ENCODE measurements around the gene SLC38A5.
"Not testable (repeated sequence)": the region's sequence is repeated elsewhere in the genome, so short reads cannot be mapped to it uniquely, and the experiment has no call there.

Gene SLC38A5

DNA sequence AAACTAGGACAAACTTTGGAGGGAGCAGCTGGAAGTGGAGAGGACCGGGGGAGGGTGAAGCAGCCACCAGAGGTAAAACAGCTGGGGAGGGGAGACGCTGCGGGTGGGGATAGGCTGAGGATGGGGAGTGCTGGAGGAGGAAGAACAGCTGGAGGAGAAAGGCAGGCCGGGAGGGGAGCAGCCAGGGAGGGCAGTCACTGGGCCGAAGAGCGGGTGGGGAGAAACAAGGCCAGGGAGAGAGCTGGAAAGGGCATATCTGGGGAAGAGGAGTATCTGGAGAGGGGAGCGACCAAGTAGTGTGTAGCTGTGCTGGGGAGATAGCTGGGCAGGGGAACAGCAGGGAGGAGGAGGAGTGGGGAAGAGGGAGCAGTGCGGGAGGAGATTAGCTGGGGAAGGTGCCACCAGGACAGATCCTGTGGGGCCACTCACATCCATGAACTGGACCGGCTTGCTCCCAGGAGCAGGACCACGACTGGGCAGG, 2.7 kb downstream of the SLC38A5 start:
- no peak for DNase-seq

DNA sequence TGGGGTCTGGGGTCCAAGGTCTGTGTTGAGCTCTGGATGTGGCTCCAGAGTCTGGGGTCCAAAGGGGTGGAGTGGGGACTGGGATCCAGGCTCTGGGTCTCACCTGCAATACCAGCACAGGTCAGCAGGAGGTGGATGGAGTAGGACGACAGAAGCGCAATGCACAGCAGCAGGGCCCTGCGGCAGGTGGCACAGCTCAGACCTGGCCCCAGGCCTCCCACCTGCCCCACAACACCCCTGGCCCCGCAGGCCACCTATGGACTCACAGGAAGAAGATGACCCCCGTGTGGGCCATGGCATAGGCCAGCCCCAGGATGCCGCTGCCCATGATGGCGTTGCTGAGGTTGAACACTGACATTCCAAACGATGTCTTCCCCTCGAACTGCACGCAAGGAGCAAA, 3.4 kb downstream of the SLC38A5 start:
- DNase-seq, result no peak

DNA sequence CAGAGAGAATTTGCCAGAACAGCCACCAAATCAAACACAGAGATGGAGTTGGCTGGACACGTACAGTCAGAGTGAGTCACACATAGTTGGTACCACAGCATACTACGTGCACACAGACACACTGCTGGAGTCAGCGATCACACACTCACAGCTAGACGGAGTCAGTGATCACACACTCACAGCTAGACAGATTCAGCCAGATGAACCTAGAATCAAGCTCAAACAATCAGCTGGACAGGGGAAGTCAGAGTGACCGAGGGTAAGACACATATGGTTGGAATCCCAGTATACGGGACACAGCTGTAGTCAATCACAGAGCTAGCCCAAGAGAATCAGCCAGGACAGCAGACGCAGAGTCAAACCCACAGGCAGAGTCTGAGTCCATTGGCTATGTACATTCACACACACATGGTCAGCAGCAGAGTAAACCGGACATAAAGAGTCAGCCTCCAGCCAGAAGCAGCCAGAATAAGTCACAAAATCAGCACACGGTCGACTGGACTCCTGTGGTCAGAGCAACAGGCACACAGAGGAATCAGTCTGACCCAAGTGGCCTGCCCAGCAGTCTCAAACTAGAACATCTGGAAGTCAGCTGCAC, 4.6 kb downstream of the SLC38A5 start:
- DNase-seq, result peak; percentile 93

DNA sequence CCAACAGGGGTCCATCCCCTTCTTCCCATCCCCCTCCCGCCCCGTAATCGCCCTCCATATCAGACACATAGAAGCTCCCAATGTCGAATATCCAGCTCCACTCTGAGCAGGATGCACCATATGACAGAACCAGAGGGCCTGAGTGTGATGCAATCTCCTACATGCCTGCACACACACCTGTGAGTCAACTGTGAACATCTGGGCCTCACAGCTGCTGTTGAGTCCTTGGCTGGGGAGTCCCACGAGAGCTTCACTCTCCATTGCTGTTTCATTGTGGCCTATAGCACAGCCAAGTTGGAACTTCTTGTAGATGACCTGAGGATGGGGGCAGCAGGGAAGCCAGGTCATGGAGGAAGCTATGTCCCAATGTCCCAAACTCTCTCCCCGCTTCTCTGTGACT, 8.2 kb downstream of the SLC38A5 start:
- DNase-seq, result no peak

DNA sequence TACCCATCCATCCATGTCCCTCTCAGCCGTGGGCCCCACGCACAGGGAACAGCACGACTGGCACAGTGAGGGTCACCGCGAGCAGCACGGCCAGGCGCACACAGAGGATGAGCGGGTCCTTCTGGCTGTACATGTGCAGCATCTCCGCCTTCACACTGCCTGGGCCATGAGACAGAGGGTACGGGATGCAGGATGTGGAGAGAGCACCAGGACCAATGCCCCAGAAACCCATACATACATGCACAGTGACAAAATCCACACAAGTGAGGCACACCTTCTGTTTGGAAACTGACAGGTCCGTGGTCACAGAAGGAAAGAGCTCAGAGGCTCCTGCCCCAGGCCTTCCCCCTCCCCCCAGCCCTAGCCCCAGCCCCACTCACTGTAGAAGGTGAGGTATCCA, 9.5 kb downstream of the SLC38A5 start:
- no peak for DNase-seq

DNA sequence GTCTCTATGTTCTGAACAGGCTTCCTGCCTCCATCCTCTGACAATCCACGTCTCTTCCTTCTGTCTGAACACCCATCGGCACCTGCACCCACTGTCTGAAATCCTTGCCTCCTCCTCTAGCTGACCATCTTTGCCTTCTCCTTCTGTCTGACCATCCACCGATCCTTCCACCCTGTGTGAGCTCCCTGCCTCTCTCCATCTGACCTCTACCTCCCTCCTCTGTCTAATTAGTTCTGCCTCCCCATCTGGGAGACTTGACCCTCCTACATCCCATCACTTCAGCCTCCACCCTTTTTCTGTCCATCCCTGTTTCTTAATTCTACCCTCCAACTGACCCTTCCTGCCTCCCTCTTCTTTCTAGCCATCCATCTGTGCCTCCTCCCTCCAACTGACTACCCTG, 10.0 kb downstream of the SLC38A5 start:
- no peak for DNase-seq

DNA sequence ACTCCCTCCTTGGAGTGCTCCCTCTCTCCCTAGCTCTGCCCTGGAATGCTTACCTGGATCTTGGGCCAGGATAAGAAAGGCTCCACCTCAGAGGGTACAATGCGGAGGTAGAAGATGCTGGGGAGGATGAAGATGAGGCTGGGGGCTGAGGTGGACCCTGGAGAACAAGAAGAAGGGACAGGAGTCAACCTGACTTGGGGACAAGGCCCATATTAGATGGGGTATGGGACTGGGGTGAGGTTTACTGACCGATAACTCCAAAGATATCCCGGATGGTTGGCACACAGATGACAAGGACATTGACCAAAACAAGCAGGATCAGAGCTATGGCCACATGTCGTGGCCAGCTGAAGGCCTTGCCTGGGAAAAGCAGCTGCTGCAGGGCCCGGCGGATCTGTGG, 10.6 kb downstream of the SLC38A5 start:
- DNase-seq, result no peak

DNA sequence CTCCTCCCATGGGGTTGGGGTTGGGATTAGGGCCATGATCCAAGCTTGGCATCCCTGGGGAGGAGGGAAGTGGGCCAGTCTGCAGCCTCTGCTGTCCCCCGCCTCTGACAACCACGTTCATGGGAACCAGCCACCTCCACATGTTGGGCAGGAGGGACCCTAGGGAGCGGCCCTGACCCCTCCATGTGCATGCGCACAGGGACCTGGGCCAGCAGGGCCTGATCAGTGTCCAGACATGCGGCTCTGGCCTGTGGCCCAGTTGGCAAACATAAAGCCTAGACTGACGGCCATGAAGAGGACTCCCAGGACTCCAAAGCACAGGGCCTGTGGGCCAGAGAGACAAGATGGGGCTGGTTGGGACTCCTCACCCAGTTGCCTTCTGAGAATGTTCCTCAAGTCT, 11.3 kb downstream of the SLC38A5 start:
- DNase-seq, result no peak

DNA sequence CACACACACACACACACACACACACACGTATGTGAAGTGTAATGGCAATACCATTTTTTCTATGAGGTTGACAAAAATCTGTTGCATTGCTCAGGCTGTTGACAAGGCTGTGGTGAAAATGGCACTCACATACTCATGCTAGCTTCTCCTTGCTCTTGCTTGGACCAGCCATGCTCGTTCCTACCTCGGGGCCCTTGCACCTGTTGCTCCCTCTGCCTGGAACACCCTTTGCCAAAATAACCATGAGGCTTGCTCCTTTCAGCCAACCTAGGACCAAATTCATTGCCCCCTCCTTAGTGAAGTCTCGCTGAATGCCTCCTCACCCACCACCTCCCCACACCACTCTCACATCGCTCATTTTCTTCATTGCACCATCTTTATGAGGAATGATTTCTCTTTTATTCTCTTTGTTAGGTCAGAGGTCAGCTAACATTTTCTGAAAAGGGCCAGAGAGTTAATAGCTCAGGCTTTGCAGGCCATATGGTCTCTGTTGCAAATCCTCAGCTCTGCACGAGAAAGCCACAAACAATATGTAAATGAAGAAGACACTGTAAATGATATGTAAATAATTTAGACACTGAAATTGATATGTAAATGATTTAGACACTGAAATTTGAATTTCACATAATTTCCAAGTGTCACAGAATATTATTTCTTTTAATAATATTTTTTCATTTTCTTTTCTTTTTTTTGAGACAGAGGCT, 13.3 kb downstream of the SLC38A5 start:
- DNase-seq, result no peak

DNA sequence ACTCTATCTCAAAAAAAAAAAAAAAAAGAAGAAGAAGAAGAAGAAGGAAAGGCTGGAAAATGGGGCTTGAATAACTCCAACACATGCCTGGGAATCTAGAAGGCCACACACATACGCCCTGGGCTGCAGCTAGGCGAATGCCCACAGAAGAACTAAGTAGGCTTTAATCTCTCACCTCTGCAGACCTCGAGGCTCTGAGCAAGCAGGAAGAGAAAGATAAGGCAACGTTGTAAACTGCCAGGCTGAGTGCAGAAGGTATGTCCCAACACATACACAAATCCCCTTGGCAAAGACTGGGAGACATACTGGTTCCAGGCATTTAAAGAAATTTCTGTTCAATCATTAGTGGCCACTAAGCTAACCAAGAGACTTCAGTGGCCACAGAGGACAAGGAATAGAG, 18.4 kb downstream of the SLC38A5 start:
- DNase-seq, result no peak

DNA sequence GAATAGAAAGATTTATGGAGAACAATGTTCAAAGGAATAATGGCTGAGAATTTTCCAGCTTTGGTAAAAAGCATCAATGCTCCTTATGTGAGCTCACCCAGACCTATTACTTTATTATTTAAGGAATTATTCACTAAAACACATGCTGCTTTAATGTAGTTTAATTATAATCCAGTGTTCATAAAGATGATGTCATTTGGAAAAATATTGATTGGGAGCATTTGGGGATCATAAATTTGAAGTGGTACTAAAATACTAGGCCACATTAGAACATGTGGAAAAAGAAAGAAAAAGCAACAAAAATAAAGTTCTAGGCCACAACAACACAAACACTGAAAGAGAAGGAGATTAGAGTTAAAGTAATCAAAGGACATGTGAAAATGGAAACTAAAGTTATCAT, 20.0 kb downstream of the SLC38A5 start:
- no peak for DNase-seq

DNA sequence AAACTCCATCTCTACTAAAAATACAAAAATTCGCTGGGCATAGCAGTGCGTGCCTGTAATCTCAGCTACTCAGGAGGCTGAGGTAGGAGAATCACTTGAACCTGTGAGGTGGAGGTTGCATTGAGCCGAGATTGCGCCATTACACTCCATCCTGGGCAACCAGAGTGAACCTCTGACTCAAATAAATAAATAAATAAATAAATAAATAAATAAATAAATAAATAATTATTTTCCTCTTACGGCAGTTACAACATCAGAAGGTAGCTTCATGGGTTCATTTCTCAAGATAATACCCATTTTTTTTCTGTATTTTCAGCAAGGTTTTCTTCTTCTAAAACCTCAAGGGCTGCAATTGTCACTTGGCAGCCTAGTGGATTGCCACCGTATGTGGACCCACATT, 22.9 kb downstream of the SLC38A5 start:
- not testable (repeated sequence) for DNase-seq

DNA sequence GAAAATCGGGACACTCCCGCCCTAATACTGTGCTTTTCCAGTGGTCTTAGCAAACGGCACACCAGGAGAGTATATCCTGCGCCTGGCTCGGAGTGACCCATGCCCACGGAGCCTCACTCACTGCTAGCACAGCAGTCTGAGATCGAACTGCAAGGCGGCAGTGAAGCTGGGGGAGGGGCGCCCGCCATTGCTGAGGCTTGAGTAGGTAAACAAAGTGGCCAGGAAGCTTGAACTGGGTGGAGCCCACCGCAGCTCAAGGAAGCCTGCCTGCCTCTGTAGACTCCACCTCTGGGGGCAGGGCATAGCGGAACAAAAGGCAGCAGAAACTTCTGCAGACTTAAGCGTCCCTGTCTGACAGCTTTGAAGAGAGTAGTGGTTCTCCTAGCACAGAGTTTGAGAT, 36.3 kb downstream of the SLC38A5 start:
- DNase-seq, result not testable (repeated sequence)

DNA sequence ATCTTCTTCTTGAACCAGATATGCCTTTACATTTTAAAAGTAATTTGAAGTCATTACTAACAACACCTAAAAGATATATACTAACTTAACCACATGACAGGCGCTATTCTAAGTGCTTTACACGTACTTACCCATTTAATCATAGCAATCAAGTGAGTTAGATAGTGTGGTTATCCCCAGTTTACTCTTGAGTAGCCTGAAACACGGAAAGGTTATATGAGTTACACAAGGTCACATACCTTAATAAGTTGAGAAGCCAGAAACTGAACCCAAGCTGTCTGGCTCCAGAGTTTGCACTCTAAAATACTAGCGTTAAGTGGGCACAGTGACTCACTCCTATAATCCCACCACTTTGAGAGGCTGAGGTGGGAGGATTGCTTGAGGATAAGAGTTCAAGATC, 39.9 kb downstream of the SLC38A5 start:
- not testable (repeated sequence) for DNase-seq

DNA sequence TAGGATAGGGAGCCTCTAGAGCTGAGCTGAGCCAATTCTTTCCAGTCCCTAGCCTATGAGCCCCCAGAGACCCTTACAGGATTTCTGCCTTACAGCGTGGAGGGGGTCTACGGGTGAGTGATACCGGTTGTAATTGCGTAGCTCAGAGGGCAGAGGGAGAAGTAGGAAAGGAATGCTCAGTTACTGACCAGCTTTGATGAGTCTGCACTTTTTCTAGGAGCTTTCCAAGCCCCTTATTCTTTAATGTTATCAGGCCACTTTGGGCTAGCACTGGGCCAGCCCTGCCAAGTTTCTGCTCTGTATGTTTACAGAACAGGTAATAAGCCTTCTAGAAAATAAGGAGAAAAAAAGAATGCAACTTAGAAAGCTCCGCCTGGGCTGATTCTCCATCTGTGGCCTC, 40.5 kb downstream of the SLC38A5 start:
- DNase-seq, result not testable (repeated sequence)

DNA sequence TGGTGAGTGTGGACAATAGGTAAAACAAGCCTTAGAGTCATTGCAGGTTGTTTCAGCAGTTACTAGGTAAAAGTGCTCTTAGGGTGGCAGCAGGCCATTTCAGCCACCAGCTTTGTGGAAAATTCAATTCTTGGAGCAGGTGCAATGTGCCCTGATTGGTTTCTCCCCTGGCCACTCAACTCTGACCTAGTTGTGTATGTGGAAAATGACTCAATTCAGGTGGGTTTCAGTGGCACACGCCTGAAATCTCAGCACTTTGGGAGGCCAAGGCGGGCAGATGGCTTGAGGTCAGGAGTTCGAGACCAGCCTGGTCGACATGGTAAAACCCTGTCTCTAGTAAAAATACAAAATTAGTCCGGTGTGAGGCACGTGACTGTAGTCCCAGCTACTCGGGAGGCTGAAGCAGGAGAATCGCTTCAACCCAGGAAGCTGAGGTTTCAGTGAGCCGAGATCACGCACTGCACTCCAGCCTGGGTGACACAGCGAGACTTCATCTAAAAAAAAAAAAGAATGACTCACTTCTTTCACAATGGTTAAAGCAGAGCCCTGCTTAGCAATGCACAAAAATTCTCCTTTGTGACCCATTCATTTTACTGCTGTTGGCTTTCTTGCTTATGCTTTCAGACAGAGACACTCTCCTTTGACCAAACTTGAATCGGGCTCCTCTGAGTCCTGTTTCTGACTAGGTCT, 42.9 kb downstream of the SLC38A5 start:
- DNase-seq, result not testable (repeated sequence)

DNA sequence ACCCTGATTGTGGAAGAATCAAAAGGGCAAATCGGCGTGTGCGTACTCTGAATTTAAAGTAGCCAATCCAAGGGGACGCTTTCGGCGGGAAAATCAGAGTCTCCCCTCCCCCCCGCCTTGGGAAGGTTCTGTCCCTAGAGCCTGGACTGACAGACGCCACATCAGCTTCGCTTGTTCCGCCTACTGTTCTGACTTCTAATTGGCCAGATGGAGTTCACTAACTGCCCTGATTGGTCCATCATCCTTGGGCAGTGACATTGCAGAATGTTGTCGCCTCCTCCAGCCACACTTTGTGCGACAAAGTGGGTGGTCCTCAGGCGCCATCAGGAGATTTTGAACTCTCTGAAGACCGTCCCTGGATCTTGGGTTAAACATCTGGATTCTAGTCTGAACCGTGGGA, 58.2 kb downstream of the SLC38A5 start, which contains the start of gene SSX4B:
Gene SSX4B (minus strand): TSS at position 101 of the 400 bp plus-strand sequence. CDS start 588 bp downstream, outside the sequence.
- not testable (repeated sequence) for DNase-seq

Measured in fibroblast of skin of right quadriceps (primary cell).